Neuronal stem cell (in vitro differentiated cells): Measurements from ENCODE around the gene UBR3.

Experiments
- DNase-seq: peaks from one replicate; pipeline ENCODE4 v3.0.0-alpha.2; 2013; ENCODE audit warnings: low spot score
- H2AFZ ChIP-seq: one replicate; pipeline ENCODE4 v1.6.1; 2013; ENCODE audit warnings: mild to moderate bottlenecking, low read length, inconsistent platforms
- H2AK5ac ChIP-seq: 2 replicates; pipeline ENCODE4 v1.6.1; 2013; ENCODE audit warnings: low read depth, mild to moderate bottlenecking, inconsistent platforms, low read length, moderate library complexity, mixed read lengths
- H2BK120ac ChIP-seq: 2 replicates; pipeline ENCODE4 v1.6.1; 2013; ENCODE audit warnings: low read depth, mild to moderate bottlenecking, inconsistent platforms, low read length, moderate library complexity, mixed read lengths
- H2BK12ac ChIP-seq: one replicate; pipeline ENCODE4 v1.6.1; 2013; ENCODE audit warnings: low read length, inconsistent platforms
- H2BK15ac ChIP-seq: 2 replicates; pipeline ENCODE4 v1.6.1; 2013; ENCODE audit warnings: mild to moderate bottlenecking, low read length, inconsistent platforms, mixed read lengths
- H2BK5ac ChIP-seq: one replicate; pipeline ENCODE4 v1.6.1; 2013; ENCODE audit warnings: inconsistent platforms, mild to moderate bottlenecking, low read length, moderate library complexity
- H3K14ac ChIP-seq: one replicate; pipeline ENCODE4 v1.6.1; 2013; ENCODE audit warnings: low read length, inconsistent platforms
- H3K18ac ChIP-seq: 2 replicates; pipeline ENCODE4 v1.6.1; 2013; ENCODE audit warnings: low read length, inconsistent platforms
- H3K23ac ChIP-seq: 2 replicates; pipeline ENCODE4 v1.6.1; 2013; ENCODE audit warnings: low read depth, mild to moderate bottlenecking, mixed read lengths, low read length, inconsistent platforms; ENCODE audit not compliant: poor library complexity
- H3K27ac ChIP-seq: replicated peaks from 3 replicates; pipeline ENCODE4 v1.5.1; 2013; ENCODE audit warnings: low read length, inconsistent platforms
- H3K27me3 ChIP-seq, 3 experiments: 2 replicates each; pipeline ENCODE4 v1.6.1; 2013; ENCODE audit warnings: low read length in 3 of 3, mild to moderate bottlenecking in 2 of 3, inconsistent platforms in 1 of 3, low read depth in 1 of 3, mixed read lengths in 1 of 3, moderate library complexity in 1 of 3; ENCODE audit not compliant: control insufficient read depth in 3 of 3, insufficient read depth in 3 of 3
- H3K36me3 ChIP-seq, 2 donors: replicated peaks in 1 of 2; 2 replicates each; pipeline ENCODE4 v1.6.1; 2013; ENCODE audit warnings: low read length in 2 of 2; ENCODE audit not compliant: control insufficient read depth in 2 of 2, insufficient read depth in 2 of 2
- H3K4ac ChIP-seq: 2 replicates; pipeline ENCODE4 v1.6.1; 2013; ENCODE audit warnings: inconsistent platforms, mild to moderate bottlenecking, low read length, moderate library complexity
- H3K4me1 ChIP-seq, 2 donors: 1 replicate in 1 of 2; 2 replicates in 1 of 2; pipeline ENCODE4 v1.6.1; 2013; ENCODE audit warnings: low read length in 2 of 2, low read depth in 1 of 2; ENCODE audit not compliant: control insufficient read depth in 2 of 2, insufficient read depth in 1 of 2
- H3K4me2 ChIP-seq: one replicate; pipeline ENCODE4 v1.6.1; 2013; ENCODE audit warnings: mild to moderate bottlenecking, low read length, inconsistent platforms; ENCODE audit not compliant: insufficient read depth, poor library complexity, severe bottlenecking
- H3K4me3 ChIP-seq, 2 donors: 2 replicates each; pipeline ENCODE4 v1.5.1; 2013; ENCODE audit warnings: low read length in 2 of 2, mild to moderate bottlenecking in 2 of 2, inconsistent platforms in 1 of 2, moderate library complexity in 1 of 2
- H3K79me1 ChIP-seq: one replicate; pipeline ENCODE4 v1.6.1; 2013; ENCODE audit warnings: low read depth, mild to moderate bottlenecking, inconsistent platforms, low read length, moderate library complexity
- H3K9ac ChIP-seq: one replicate; pipeline ENCODE4 v1.6.1; 2013; ENCODE audit warnings: mild to moderate bottlenecking, low read depth, low read length, inconsistent platforms; ENCODE audit not compliant: poor library complexity
- H3K9me3 ChIP-seq, 2 donors: replicated peaks in 1 of 2; 2 replicates each; pipeline versions ENCODE3 to v1.6.1; 2013; ENCODE audit warnings: low read length in 2 of 2, mild to moderate bottlenecking in 2 of 2, inconsistent platforms in 1 of 2, low read depth in 1 of 2, mixed read lengths in 1 of 2, moderate library complexity in 1 of 2; ENCODE audit not compliant: control insufficient read depth in 2 of 2, insufficient read depth in 1 of 2
- H4K8ac ChIP-seq: one replicate; pipeline ENCODE4 v1.6.1; 2013; ENCODE audit warnings: low read depth, mild to moderate bottlenecking, inconsistent platforms, low read length, moderate library complexity
- H4K91ac ChIP-seq: one replicate; pipeline ENCODE4 v1.6.1; 2013; ENCODE audit warnings: low read length, low read depth, mild to moderate bottlenecking, inconsistent platforms; ENCODE audit not compliant: poor library complexity
- WGBS, 2 donors: extraction: QIAGEN DNeasy Blood & Tissue Kit; methylation state at CpG; one replicate each; pipeline ENCODE4 v1.1.7; 2013; ENCODE audit warnings: missing lambda C conversion rate in 2 of 2, mixed read lengths in 1 of 2; ENCODE audit not compliant: insufficient read length in 2 of 2, insufficient replicate concordance in 1 of 2; ENCODE audit errors: extremely low coverage in 2 of 2; 5-methylcytosine and 5-hydroxymethylcytosine counted together

The UBR3 gene

GRCh38 chr2:170038734-170039133 is 211.5 kb downstream of the UBR3 start:
- Histone ChIP-seq H3K4me3 (no peak overlapping the region), H3K9ac (no peak overlapping the region), H3K14ac (no peak overlapping the region), H2BK12ac (no peak overlapping the region), H2BK5ac (no peak overlapping the region), H3K23ac (no peak overlapping the region), H3K9me3 (no peaks in the 10 kb centered on the region), H4K91ac (no peak overlapping the region), H2AK5ac (no peak overlapping the region), H3K79me1 (no peaks in the 10 kb centered on the region), H3K27me3 (no peaks in the 10 kb centered on the region), H2BK15ac (no peak overlapping the region), H3K4me1 (no peaks in the 10 kb centered on the region), H2BK120ac (no peak overlapping the region), H3K18ac (no peak overlapping the region), H3K36me3 (no peaks in the 10 kb centered on the region), H3K27ac (no peak overlapping the region), H3K4me2 (no peak overlapping the region), H3K4ac (no peak overlapping the region), H4K8ac (no peak overlapping the region), H2AFZ (no peak overlapping the region)
- DNase-seq = no peak
- no CpG with 5 or more reads among the region's 4 CpGs for WGBS, 2 donors

GRCh38 chr2:170039401-170040172 is 212.3 kb downstream of the UBR3 start:
- no peak overlapping the region for H2AK5ac ChIP-seq
- WGBS, 2 donors = no CpG with 5 or more reads among the region's 2 CpGs
- no peaks in the 10 kb centered on the region for H3K9me3 ChIP-seq
- H3K23ac ChIP-seq = no peak overlapping the region
- no peak overlapping the region for H3K18ac ChIP-seq
- H4K8ac ChIP-seq = no peak overlapping the region
- H2BK15ac ChIP-seq = no peak overlapping the region
- no peak overlapping the region for H3K4me3 ChIP-seq
- H2BK12ac ChIP-seq = no peak overlapping the region
- no peak overlapping the region for H3K14ac ChIP-seq
- no peak overlapping the region for H2BK120ac ChIP-seq
- no peaks in the 10 kb centered on the region for H3K36me3 ChIP-seq
- H3K79me1 ChIP-seq = no peaks in the 10 kb centered on the region
- no peaks in the 10 kb centered on the region for H3K27me3 ChIP-seq
- H4K91ac ChIP-seq = no peak overlapping the region
- no peak overlapping the region for H2BK5ac ChIP-seq
- H2AFZ ChIP-seq = no peak overlapping the region
- H3K4ac ChIP-seq = no peak overlapping the region
- H3K9ac ChIP-seq = no peak overlapping the region
- no peak overlapping the region for H3K4me2 ChIP-seq
- H3K27ac ChIP-seq = no peak overlapping the region
- no peak for DNase-seq
- no peaks in the 10 kb centered on the region for H3K4me1 ChIP-seq

GRCh38 chr2:170044751-170045478 is 217.7 kb downstream of the UBR3 start:
- Histone ChIP-seq H3K79me1 (no peaks in the 10 kb centered on the region), H3K4ac (no peak overlapping the region), H3K23ac (no peak overlapping the region), H3K14ac (no peak overlapping the region), H3K9ac (no peak overlapping the region), H4K8ac (no peak overlapping the region), H3K4me3 (no peak overlapping the region), H3K27me3 (no peaks in the 10 kb centered on the region), H2AFZ (no peak overlapping the region), H3K18ac (no peak overlapping the region), H3K27ac (no peak overlapping the region), H2BK5ac (no peak overlapping the region), H2AK5ac (no peak overlapping the region), H3K4me2 (no peak overlapping the region), H3K9me3 (no peaks in the 10 kb centered on the region), H3K4me1 (no peaks in the 10 kb centered on the region), H2BK12ac (no peak overlapping the region), H3K36me3 (no peaks in the 10 kb centered on the region), H2BK120ac (no peak overlapping the region), H2BK15ac (no peak overlapping the region), H4K91ac (no peak overlapping the region)
- WGBS, 2 donors = no CpG with 5 or more reads among the region's 3 CpGs
- DNase-seq = no peak

GRCh38 chr2:170047331-170048065 is 220.2 kb downstream of the UBR3 start:
- Histone ChIP-seq H4K91ac (no peak overlapping the region), H3K18ac (no peak overlapping the region), H3K27ac (no peak overlapping the region), H2AFZ (no peak overlapping the region), H2AK5ac (no peak overlapping the region), H3K4me3 (no peak overlapping the region), H3K4me1 (no peaks in the 10 kb centered on the region), H3K9ac (no peak overlapping the region), H2BK15ac (no peak overlapping the region), H2BK120ac (no peak overlapping the region), H3K4me2 (no peak overlapping the region), H4K8ac (no peak overlapping the region), H3K27me3 (no peaks in the 10 kb centered on the region), H2BK5ac (no peak overlapping the region), H3K23ac (no peak overlapping the region), H2BK12ac (no peak overlapping the region), H3K14ac (no peak overlapping the region), H3K79me1 (no peaks in the 10 kb centered on the region), H3K4ac (no peak overlapping the region), H3K36me3 (no peaks in the 10 kb centered on the region), H3K9me3 (no peaks in the 10 kb centered on the region)
- no peak for DNase-seq
- WGBS, 2 donors = no CpG with 5 or more reads among the region's 3 CpGs
